ENCODE data around the gene KRTAP12-2.
"Not testable (repeated sequence)": the region's sequence is repeated elsewhere in the genome, so short reads cannot be mapped to it uniquely, and the experiment has no call there.

Gene KRTAP12-2

DNA sequence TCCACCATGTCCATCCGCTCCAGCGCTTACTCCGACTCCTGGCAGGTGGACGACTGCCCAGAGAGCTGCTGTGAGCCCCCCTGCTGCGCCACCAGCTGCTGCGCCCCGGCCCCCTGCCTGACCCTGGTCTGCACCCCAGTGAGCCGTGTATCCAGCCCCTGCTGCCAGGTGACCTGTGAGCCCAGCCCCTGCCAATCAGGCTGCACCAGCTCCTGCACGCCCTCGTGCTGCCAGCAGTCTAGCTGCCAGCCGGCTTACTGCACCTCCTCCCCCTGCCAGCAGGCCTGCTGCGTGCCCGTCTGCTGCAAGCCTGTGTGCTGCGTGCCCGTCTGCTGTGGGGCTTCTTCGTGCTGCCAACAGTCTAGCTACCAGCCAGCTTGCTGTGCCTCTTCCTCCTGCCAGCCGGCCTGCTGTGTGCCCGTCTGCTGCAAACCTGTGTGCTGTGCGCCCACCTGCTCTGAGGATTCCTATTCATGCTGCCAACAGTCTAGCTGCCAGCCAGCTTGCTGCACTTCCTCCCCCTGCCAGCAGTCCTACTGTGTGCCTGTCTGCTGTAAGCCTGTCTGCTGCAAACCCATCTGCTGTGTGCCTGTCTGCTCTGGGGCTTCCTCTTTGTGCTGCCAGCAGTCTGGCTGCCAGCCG lies 39.4 kb downstream of the KRTAP12-2 start:
- not testable (repeated sequence) for H3K4me1 ChIP-seq (ENCODE audit: insufficient read depth, low read length); H3K36me3 ChIP-seq (ENCODE audit: insufficient read depth, low read depth, low read length); H3K27me3 ChIP-seq (ENCODE audit: insufficient read depth, low read length); H3K9ac ChIP-seq (ENCODE audit: low read depth, low read length); H3K27ac ChIP-seq (ENCODE audit: low read length); H3K4me3 ChIP-seq (ENCODE audit: low read length)
- peaks cover 28% of the 10 kb centered on the region for H3K9me3 ChIP-seq (ENCODE audit: insufficient read depth, low read depth, low read length)

DNA sequence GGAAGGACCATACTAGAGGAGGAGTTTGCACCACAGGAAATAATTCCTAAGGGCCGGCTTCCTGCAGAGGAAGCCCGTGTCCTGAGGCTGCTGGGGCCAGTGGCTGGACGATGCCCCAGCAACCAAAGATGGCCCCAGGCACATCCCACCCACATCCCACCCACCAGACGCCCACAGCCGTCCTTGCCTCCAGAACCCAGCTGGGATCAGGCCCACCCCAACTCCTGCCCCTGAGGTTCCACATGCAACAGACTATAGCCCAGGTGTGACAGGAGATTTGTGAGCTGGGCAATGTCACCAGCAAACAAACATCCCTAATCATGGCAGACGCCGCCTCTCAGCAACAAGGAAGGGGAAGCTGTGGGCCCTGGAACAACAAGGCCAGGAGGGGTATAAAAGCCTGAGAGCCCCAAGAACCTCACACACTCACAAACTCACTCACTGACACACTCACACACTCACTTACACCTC lies 40.0 kb downstream of the KRTAP12-2 start, which contains the start of gene KRTAP10-9:
KRTAP10-9 (plus strand) TSS at position 421 of the 471 bp plus-strand sequence. CDS start 79 bp downstream, outside the sequence.
- H3K4me1 ChIP-seq (ENCODE audit: insufficient read depth, low read length): no peaks in the 10 kb centered on the region
- peaks cover 28% of the 10 kb centered on the region for H3K9me3 ChIP-seq (ENCODE audit: insufficient read depth, low read depth, low read length)

DNA sequence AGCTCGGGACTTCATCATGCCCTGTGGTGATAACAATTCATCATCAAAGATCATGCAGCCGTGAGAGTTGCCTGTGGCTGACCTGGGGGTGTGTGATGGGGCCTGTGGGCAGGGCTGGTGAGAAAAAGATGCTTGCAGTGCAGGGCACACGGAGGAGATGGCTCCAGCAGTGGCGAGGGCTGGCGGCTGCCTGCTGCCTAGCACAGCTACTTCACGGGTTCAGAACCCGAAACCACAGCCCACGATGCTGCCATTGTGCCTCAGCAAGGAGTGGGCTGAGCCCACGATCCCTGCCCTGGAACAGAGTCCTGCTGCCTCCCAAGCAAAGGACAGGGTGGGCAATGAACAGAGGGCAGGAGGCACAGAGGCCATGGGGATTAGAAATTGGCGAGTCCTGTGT lies 40.5 kb downstream of the KRTAP12-2 start:
- Histone ChIP-seq H3K27ac (ENCODE audit: low read length) (no peak overlapping the region), H3K4me1 (ENCODE audit: insufficient read depth, low read length) (no peaks in the 10 kb centered on the region), H3K9me3 (ENCODE audit: insufficient read depth, low read depth, low read length) (peaks cover 28% of the 10 kb centered on the region), H3K4me3 (ENCODE audit: low read length) (no peak overlapping the region), H3K27me3 (ENCODE audit: insufficient read depth, low read length) (no peaks in the 10 kb centered on the region), H3K36me3 (ENCODE audit: insufficient read depth, low read depth, low read length) (no peaks in the 10 kb centered on the region), H3K9ac (ENCODE audit: low read depth, low read length) (no peak overlapping the region)

More for the DNA sequence above, 40.0 kb downstream of the KRTAP12-2 start, which contains the start of gene KRTAP10-9:
- no peaks in the 10 kb centered on the region for H3K27me3 ChIP-seq (ENCODE audit: insufficient read depth, low read length)
- H3K9ac ChIP-seq (ENCODE audit: low read depth, low read length): no peak within 1 kb of the TSS
- no peaks in the 10 kb centered on the region for H3K36me3 ChIP-seq (ENCODE audit: insufficient read depth, low read depth, low read length)
- H3K4me3 ChIP-seq (ENCODE audit: low read length): no peak within 1 kb of the TSS
- no peak within 1 kb of the TSS for H3K27ac ChIP-seq (ENCODE audit: low read length)

DNA sequence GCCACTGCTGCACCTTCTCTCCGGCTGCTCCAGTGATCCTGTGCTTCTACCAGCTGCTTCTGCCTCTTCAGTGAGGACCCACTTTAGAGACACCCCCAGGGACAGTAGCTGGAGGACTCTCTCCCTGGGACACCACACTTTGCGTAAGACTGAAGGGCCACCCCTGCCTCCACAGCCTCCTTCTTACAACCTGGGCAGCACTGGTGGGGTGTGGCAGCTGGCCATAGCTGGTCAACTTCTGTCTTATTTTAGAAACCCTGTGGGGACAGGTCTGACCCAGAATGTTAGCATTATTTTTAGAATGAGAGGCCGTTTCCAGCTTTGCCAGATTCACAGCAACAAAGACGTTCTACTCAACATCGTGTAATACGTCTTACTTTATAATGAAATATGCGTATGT lies 41.0 kb downstream of the KRTAP12-2 start:
- H3K9ac ChIP-seq (ENCODE audit: low read depth, low read length): no peak overlapping the region
- H3K4me3 ChIP-seq (ENCODE audit: low read length): no peak overlapping the region
- no peaks in the 10 kb centered on the region for H3K4me1 ChIP-seq (ENCODE audit: insufficient read depth, low read length)
- H3K9me3 ChIP-seq (ENCODE audit: insufficient read depth, low read depth, low read length): peaks cover 33% of the 10 kb centered on the region
- H3K27me3 ChIP-seq (ENCODE audit: insufficient read depth, low read length): no peaks in the 10 kb centered on the region
- no peak overlapping the region for H3K27ac ChIP-seq (ENCODE audit: low read length)
- H3K36me3 ChIP-seq (ENCODE audit: insufficient read depth, low read depth, low read length): no peaks in the 10 kb centered on the region

DNA sequence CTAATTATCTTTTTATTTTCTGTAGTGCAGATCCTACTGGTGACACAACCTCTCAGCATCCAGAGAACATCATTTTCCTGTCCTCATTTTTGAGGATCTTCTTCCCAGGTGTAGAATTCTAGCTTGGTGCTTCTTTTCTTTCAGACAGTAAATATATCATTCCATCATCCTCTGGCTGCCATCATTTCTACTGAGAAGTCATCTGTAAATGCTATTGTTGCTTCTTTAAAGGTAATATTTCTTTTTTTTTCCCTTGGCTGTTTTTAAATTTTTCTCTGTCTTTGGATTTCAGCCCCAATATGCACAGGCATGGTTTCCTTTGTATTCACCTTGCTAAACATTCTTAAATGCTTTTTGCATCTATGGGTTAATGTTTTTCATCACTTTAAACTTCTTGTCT lies 43.2 kb downstream of the KRTAP12-2 start:
- Histone ChIP-seq H3K9me3 (ENCODE audit: insufficient read depth, low read depth, low read length) (peaks cover 51% of the 10 kb centered on the region), H3K36me3 (ENCODE audit: insufficient read depth, low read depth, low read length) (no peaks in the 10 kb centered on the region), H3K4me1 (ENCODE audit: insufficient read depth, low read length) (no peaks in the 10 kb centered on the region), H3K4me3 (ENCODE audit: low read length) (no peak overlapping the region), H3K27ac (ENCODE audit: low read length) (no peak overlapping the region), H3K9ac (ENCODE audit: low read depth, low read length) (no peak overlapping the region), H3K27me3 (ENCODE audit: insufficient read depth, low read length) (no peaks in the 10 kb centered on the region)

DNA sequence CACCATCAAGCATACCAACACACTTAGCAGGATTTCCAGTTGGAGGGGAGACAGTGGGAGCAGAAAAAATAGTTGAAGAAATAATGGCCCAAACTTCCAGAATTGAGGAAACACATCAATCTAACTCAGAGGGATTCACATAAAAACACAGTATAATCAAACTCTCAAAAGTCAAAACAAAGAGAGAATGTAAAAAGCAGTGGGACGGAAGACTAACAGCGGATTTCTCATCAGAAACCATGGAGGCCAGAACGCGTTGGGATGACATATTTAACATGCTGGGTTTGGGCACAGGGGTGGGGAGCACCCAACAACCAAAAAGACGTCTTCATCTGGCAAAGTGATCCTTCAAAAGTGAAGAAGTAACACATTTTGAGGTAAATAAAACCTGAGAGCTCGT lies 46.8 kb downstream of the KRTAP12-2 start:
- peaks cover 49% of the 10 kb centered on the region for H3K9me3 ChIP-seq (ENCODE audit: insufficient read depth, low read depth, low read length)
- no peaks in the 10 kb centered on the region for H3K4me1 ChIP-seq (ENCODE audit: insufficient read depth, low read length)
- H3K27me3 ChIP-seq (ENCODE audit: insufficient read depth, low read length): no peaks in the 10 kb centered on the region
- no peak overlapping the region for H3K27ac ChIP-seq (ENCODE audit: low read length)
- H3K4me3 ChIP-seq (ENCODE audit: low read length): no peak overlapping the region
- H3K9ac ChIP-seq (ENCODE audit: low read depth, low read length): no peak overlapping the region
- no peaks in the 10 kb centered on the region for H3K36me3 ChIP-seq (ENCODE audit: insufficient read depth, low read depth, low read length)

DNA sequence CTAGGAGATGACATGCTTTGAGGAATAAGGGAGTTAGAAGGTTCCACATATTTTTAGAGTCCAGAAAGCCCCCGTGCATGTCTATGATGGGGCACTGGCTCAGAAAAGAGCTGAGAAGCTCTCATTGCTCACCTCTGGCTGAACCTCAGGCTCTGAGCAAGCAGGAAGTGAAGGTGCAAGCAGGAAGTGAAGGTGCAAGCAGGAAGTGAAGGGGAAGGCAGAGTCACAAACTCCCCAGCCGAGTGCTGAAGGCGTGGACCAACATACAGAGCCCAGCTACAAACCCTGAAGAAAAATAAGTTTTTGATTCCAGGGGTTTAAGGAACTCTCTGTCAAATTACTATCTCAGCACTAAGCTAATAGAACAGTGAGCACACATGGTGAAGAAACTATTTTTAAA lies 47.8 kb downstream of the KRTAP12-2 start:
- no peaks in the 10 kb centered on the region for H3K36me3 ChIP-seq (ENCODE audit: insufficient read depth, low read depth, low read length)
- peaks cover 40% of the 10 kb centered on the region for H3K9me3 ChIP-seq (ENCODE audit: insufficient read depth, low read depth, low read length)
- no peaks in the 10 kb centered on the region for H3K4me1 ChIP-seq (ENCODE audit: insufficient read depth, low read length)
- H3K27ac ChIP-seq (ENCODE audit: low read length): no peak overlapping the region
- H3K4me3 ChIP-seq (ENCODE audit: low read length): no peak overlapping the region
- H3K27me3 ChIP-seq (ENCODE audit: insufficient read depth, low read length): no peaks in the 10 kb centered on the region
- no peak overlapping the region for H3K9ac ChIP-seq (ENCODE audit: low read depth, low read length)

DNA sequence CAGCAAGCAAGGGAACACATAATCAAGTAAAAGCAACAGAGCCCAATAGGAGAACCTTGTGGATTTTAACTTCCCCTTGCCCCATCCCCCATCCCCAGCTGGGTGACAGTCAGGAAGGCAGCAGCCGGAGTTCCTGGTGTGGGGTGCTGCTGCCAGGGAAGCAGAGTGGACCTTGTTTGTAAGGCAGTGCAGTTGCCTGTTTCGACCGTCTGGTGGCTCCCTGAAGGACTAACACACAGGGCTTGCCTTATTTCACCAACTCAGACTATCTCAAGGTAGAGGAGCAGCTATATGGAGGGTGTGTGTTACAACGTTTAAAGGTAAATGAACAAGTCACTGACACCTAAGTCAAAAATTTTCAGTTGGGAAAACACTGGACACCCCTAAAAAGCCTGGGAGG lies 48.2 kb downstream of the KRTAP12-2 start:
- Histone ChIP-seq H3K9ac (ENCODE audit: low read depth, low read length) (no peak overlapping the region), H3K27me3 (ENCODE audit: insufficient read depth, low read length) (no peaks in the 10 kb centered on the region)

DNA sequence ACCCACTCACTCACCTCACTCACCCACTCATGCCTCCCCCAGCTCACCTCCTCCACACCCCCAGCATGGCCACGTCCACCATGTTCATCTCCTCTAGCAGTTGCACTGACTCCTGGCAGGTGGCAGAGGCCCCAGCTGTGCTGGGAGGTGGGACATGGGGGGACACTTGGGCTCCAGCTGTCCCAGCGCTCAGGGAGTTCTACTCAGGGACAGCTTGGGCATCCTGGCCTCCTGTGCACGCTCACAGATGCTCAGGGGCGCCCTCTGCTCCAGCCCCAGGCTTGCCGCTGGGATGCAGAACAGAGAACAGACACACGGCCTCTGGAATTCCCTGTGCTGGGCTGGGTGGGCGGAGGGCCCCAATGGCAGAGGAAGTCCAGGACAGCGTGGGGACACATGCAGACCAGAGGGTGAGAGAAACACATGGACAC lies 49.6 kb downstream of the KRTAP12-2 start:
- H3K4me3 ChIP-seq (ENCODE audit: low read length): no peak overlapping the region
- H3K36me3 ChIP-seq (ENCODE audit: insufficient read depth, low read depth, low read length): no peaks in the 10 kb centered on the region
- H3K4me1 ChIP-seq (ENCODE audit: insufficient read depth, low read length): no peaks in the 10 kb centered on the region
- H3K27ac ChIP-seq (ENCODE audit: low read length): no peak overlapping the region
- peaks cover 23% of the 10 kb centered on the region for H3K9me3 ChIP-seq (ENCODE audit: insufficient read depth, low read depth, low read length)
- no peak overlapping the region for H3K9ac ChIP-seq (ENCODE audit: low read depth, low read length)
- H3K27me3 ChIP-seq (ENCODE audit: insufficient read depth, low read length): no peaks in the 10 kb centered on the region

More for the DNA sequence above, 48.2 kb downstream of the KRTAP12-2 start:
- H3K36me3 ChIP-seq (ENCODE audit: insufficient read depth, low read depth, low read length): no peaks in the 10 kb centered on the region
- H3K27ac ChIP-seq (ENCODE audit: low read length): no peak overlapping the region
- H3K4me3 ChIP-seq (ENCODE audit: low read length): no peak overlapping the region
- no peaks in the 10 kb centered on the region for H3K4me1 ChIP-seq (ENCODE audit: insufficient read depth, low read length)
- H3K9me3 ChIP-seq (ENCODE audit: insufficient read depth, low read depth, low read length): peaks cover 36% of the 10 kb centered on the region

DNA sequence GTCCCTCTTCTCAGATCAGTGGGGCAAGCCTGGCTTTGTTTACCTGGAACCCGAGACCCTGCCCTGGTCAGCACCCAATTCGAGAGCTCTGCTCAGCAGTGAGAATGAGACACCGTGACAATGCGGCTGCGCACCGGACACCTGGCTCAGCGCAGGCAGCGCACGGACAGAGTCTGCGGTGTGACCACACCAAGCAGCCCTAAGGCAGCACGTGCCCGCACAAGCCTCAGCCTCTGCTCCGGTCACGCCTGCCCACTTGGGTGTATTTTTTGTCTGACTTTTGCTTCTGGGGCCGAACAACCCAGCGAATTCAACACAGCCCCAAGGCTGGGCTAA lies 50.2 kb downstream of the KRTAP12-2 start:
- Histone ChIP-seq H3K27ac (ENCODE audit: low read length) (no peak overlapping the region), H3K27me3 (ENCODE audit: insufficient read depth, low read length) (no peaks in the 10 kb centered on the region), H3K36me3 (ENCODE audit: insufficient read depth, low read depth, low read length) (no peaks in the 10 kb centered on the region), H3K4me3 (ENCODE audit: low read length) (no peak overlapping the region), H3K9ac (ENCODE audit: low read depth, low read length) (no peak overlapping the region), H3K4me1 (ENCODE audit: insufficient read depth, low read length) (no peaks in the 10 kb centered on the region), H3K9me3 (ENCODE audit: insufficient read depth, low read depth, low read length) (peaks cover 26% of the 10 kb centered on the region)

Measured in iPS-20b (cell line).